HG03342 (cell line): ENCODE results near the gene MAT2A.
"Not testable (repeated sequence)": the region's sequence is repeated elsewhere in the genome, so short reads cannot be mapped to it uniquely, and the experiment has no call there.

Experiments used
- ATAC-seq: cut with Tn5 transposase; IDR thresholded peaks from one replicate; pipeline ENCODE4 v1.9.1; 2021; ENCODE audit warnings: mild to moderate bottlenecking, moderate library complexity; ENCODE audit not compliant: unreplicated experiment

MAT2A gene

GRCh38 chr2:85523903-85524335 lies 15.0 kb upstream of the MAT2A start:
- ATAC-seq, result no peak

- no peak for ATAC-seq
These were observed 14.5 kb upstream of the MAT2A start for GRCh38 chr2:85524336-85524908.

DNA sequence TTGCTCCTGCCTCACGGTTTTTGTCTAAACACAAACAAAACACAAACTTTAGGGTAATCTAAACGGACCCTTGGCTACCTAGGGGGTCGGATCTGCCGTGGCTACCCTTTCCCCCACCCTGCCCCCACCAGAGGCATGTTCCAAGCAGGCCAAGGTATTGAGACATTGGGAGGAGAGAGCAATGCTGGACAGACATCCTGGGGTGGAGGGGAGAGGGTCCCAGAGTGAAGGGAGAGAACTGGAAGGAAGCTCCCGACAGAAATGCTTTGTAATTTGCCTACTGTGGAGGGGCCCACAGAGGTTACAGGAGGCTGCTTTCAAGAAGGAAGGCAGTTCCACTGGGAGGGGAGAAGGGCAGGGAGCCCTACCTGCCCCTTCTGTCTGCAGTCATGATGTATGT lies 13.9 kb upstream of the MAT2A start:
- no peak for ATAC-seq

DNA sequence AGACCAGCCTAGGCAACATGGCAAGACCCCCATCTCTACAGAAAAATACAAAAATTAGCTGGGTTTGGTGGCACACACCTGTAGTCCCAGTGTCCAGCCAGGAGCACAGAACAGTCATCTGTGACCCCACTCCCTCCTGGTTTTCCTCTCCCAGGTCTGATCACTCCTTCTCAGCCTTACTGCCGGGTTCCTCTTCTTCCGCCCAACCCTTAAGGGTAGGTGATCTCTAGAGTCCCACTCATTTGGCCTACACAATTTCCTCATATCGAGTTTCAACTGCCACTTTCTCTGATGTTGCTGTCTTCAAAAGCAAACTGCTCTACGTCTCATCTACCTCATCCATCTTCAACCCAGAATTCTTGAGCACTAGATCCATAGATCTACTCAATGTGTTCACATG lies 13.4 kb upstream of the MAT2A start:
- no peak for ATAC-seq

DNA sequence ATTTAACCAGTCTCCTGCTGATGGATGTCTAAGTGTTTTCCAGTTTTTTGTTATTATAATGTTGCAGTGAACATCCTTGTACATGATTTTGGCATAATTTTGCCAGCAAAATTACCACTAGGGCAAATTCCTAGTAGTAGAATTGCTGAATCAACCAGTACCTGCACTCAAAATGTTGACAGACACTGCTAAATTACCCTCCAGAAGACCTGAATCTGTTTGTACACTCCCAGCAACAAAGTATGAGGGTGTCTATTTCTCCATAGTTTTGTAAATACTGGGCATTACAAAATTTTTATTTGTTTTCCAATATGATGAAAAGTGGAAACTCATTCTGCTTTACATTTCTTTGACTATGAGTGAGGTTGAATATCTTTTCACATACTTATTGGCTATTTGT lies 11.2 kb upstream of the MAT2A start:
- ATAC-seq, result no peak

DNA sequence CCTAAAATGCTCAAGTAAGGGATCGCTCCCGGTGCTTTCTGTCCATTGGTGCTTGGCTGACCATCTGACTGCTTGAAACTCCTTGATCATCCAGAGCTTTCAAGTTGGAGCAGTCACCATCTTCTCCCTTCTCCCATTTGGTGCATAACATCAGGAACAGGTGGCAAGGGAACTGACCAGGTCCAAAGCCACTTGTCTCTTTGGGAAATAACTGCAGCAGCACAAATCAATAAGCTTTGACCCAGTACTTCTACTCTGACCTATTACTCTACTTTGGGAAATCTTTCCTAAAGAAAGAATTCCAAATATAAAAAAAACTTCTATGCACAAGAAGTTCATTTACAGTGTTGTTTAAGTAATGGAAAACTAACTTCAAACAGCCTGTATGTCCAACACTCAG lies 10.6 kb upstream of the MAT2A start:
- no peak for ATAC-seq

DNA sequence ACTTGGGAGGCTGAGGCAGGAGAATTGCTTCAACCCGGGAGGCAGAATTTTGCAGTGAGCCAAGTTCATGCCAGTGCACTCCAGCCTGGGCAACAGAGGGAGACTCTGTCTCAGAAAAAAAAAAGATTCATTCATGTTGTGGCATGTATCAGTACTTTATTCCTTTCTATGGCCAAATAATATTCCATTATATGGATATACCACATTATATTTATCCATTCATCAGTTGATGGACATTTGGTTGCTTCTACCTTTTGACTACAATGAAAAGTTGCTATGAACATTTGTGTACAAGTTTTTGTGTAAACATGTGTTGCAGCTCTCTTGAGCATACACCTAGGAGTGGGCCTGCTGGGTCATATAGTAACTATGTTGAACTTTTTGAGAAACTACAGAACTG lies 9.2 kb upstream of the MAT2A start:
- ATAC-seq, result no peak

DNA sequence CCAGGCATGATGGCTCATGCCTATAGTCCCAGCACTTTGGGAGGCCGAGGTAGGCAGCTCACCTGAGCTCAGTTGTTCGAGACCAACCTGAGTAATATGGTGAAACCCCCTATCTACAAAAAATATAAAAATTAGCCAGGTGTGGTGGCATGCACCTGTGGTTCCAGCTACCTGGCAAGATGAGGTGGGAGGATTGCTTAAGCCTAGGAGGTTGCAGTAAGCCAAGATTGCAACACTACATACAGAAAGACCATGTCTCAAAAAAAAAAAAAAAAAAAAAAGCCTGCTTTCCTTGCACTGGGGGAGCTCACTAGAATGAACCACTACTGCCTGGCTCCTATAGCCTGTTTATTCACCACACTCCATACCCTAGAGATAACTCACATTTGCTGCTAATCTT lies 7.4 kb upstream of the MAT2A start:
- no peak for ATAC-seq

- ATAC-seq, result no peak
These were observed 4.9 kb upstream of the MAT2A start for GRCh38 chr2:85534099-85534498.

GRCh38 chr2:85534881-85535280 lies 4.1 kb upstream of the MAT2A start:
- no peak for ATAC-seq

- ATAC-seq, result no peak
These were observed 2.5 kb upstream of the MAT2A start for GRCh38 chr2:85536479-85536878.

GRCh38 chr2:85537600-85538506 lies 1.1 kb upstream of the MAT2A start:
- no peak for ATAC-seq

DNA sequence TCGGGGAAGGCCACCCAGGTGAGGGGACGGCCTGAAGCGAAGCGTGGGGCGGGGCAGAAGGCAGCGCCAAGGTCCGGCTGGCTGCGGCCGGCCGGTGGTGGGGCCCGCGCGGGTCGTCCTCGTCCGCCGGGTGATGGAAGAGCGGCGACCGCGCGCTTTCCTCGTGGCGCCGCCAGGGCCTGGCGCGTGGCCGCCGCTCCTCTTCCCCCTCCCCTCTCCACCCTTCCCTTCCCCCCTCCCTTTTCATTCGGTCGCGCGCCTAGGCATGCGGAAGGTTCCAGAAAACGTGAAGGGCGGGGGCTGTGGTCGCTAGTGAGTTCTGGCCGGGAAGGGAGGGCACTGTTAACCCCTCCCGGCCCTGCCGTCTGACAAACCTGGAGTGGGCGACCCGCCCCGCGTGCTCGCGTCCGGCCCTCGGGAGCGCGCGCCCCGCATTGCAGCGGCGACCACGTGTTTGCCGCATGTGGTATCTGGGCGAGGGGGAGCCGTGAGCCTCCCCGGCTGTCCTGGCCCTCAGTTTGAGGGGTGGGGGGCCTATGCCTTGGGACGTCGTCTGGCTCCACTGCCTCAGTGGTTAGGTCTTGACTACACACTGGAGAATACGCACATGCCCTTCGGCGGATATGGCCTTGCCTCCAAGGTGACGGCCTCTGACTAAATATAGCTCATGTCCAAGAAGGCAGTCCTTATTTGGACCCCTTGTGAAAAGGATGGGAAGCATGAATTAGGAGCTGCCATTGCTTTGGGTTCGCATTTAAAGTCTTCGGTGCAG lies 579 bp downstream of the MAT2A start:
- ATAC-seq, result peak; percentile 29

- ATAC-seq, result no peak
These were observed 1.2 kb downstream of the MAT2A start for GRCh38 chr2:85540133-85540648.

- ATAC-seq, result no peak
These were observed 2.3 kb downstream of the MAT2A start for GRCh38 chr2:85541262-85541661.

DNA sequence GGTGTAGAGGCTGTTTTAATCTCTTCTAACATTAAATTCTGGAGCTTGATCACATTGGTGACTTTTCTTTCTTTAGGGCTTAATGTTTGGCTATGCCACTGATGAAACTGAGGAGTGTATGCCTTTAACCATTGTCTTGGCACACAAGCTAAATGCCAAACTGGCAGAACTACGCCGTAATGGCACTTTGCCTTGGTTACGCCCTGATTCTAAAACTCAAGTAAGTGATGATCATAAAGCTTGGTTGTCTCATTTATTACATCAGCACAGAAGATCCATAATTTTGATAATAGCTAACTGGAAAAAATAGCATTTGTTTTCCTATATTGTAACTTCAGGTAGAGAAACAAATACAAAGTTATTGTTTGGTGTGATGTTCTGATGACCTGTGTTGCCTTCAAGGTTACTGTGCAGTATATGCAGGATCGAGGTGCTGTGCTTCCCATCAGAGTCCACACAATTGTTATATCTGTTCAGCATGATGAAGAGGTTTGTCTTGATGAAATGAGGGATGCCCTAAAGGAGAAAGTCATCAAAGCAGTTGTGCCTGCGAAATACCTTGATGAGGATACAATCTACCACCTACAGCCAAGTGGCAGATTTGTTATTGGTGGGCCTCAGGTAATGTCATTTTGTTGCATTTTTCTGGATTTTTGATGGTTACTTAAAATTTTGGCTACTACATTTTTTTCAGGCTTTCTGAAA lies 2.9 kb downstream of the MAT2A start:
- no peak for ATAC-seq

DNA sequence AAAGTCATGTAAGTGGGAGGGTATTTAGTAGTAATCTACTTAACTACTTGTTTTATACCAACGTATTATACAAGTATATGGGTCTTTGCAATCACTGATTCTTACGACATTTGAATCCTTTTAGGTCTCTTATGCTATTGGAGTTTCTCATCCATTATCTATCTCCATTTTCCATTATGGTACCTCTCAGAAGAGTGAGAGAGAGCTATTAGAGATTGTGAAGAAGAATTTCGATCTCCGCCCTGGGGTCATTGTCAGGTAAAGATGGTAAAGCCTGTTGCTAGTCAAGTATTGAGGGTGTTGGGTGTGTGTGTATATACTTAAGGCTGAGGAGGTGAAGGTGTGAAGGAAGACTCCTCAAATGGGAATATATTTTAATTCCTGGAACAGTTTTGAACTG lies 3.8 kb downstream of the MAT2A start:
- ATAC-seq, result no peak

DNA sequence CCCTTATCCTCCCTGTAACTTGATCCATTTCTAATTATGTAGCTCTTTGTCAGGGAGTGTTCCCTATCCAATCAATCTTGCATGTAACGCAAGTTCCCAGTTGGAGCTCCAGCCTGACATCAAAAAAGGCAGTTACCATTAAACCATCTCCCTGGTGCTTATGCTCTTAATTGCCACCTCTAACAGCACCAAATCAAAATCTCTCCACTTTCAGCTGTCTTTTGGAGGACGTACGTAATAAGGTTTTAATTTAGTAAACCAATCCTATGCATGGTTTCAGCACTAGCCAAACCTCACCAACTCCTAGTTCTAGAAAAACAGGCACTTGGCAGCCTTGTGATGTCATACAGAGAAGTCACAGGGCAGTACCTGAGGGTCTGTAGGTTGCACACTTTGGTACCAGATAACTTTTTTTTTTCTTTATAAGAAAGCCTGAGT lies 5.3 kb downstream of the MAT2A start:
- ATAC-seq, result not testable (repeated sequence)

- ATAC-seq, result not testable (repeated sequence)
These were observed 6.2 kb downstream of the MAT2A start for GRCh38 chr2:85544915-85545779.

DNA sequence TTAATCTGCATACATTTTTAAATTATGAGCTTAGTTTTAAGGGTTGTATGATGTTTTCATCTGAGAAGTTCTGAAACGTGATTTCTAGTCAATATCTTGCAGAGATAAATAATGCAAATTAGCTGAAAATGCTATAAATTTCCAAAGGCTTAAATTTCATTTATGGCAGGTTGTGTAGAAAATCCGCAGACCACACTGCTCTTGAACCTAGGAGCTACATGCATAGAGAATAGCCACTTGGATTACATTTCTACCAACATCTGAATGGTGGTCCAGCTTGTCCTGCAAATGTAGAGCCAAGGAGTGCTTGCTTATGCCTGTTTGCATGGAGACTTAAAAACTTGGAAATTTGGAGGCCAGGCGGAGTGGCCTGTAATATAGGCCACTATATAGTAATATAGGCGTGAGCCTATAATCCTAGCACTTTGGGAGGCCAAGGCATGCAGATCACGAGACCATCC lies 6.8 kb downstream of the MAT2A start:
- ATAC-seq, result no peak
